ENCODE data around the gene PDE4B.

PDE4B gene

DNA sequence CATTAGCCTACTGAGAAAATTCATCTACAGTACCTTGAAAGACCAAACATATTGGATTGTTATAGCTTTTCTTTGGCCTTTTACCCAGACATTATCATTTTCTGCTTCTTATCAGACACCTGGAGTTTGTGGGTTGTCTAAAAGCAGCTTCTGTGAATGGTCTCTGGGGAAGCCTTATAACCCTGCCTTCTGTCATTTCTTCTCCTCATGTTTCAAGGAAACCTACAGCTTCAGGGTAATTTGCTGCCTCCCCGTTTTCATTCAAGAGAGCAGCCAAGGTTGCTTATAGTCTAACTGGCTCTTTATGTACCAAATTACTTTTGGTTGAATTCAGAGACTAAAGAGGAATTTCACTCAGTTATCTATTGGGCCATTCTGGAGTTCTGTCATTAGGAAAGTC lies 453.0 kb downstream of the PDE4B start:
- DNase-seq, result no peak

GRCh38 chr1:66246351-66247269 lies 453.9 kb downstream of the PDE4B start:
- DNase-seq, result no peak

DNA sequence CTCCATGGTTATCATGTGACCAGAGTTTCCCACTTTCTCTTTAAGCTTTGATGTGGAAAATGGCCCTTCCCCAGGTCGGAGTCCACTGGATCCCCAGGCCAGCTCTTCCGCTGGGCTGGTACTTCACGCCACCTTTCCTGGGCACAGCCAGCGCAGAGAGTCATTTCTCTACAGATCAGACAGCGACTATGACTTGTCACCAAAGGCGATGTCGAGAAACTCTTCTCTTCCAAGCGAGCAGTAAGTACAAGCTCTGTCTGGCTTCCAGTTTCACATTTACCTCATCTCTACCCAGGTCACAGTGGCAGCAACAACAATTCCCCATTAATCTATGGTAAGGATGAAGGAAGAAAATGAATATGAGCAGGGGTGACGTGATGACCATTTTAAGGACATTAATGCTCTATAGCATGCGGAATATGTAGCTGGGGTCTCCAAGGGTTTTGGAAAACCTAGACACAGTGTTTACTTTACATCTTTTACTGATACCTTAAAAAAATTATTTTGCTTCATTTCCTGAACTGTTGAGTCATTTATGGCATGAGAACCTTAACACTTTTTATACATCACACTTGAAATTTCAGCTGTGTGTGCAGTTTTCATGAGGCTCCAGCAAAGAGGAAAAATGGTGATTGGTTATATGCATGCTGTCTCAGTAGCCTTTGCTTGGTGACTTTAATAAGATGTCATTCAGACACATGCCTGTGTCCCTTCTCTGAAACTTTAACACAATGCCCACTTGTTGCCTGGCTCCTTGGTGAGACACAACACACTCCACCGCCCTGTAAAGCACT lies 454.9 kb downstream of the PDE4B start:
- DNase-seq, result no peak

DNA sequence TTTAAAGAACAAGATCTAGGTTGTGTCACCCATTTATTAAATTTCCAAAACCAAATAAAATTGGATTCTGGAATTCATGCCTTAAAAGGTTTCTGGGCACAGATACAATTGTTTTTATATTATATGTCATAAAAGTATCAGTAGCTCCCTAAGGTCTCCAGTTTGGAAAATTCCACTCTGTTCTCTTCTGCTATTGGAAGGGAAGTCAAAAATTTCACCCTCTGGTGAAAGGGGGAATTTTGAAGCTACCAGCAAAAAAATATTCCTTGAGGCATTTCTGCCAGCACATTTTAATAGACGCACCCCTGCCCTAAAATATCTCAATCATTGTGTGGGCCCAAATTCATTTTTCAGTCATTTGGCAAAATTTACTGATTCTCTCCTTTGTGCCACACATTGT lies 455.6 kb downstream of the PDE4B start:
- DNase-seq, result no peak

GRCh38 chr1:66248746-66249145 lies 456.1 kb downstream of the PDE4B start:
- no peak for DNase-seq

DNA sequence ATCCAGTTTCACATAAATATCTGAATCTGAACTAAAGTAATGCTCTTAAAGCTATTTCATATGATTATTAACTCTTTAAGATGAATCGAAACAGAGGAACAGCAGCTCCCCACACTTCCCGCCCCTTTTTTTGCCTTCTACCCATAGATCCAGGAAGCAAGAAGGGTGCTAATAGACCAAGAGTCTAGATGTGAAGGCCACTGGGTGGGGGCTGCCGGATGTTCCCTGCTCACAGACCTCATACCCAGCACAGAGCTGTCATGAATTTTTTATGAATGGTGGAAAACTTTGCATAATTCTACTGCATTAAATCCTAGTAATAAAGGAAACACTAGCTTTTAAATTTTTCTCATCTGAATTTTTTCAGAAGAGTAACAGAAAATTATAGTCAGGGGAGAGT lies 457.4 kb downstream of the PDE4B start:
- no peak for DNase-seq

- no peak for DNase-seq
Observed at GRCh38 chr1:66250478-66250877, 457.8 kb downstream of the PDE4B start.

GRCh38 chr1:66251546-66251945 lies 458.9 kb downstream of the PDE4B start:
- DNase-seq, result no peak

DNA sequence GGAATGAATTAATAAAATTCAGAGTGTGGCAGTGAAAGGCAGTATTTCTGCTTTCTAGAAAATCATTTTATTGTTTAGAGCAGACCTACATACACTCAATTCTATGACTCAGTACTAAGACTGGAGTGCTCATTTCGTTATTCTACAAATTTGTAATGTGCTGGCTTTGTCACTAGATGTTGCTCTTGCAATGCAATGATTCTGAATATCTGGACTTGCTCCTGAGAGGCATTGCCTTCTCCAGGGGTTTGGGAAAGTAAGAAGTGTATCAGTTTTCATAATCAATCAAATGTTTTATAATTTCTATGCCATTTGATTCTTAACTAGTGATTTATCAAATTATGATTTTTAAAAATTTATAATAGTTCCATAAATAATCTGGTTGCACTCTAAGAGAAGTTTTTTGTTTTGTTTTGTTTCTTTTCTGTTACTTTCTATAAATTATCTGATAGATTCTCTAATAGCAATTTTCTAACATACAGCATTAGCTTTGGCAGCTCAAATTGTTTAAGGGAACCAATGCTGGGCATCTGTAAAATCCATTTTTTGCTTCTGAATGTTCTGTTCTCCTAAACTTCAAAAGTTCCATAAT lies 460.7 kb downstream of the PDE4B start:
- DNase-seq, result peak in 1 of 2 donors; percentile 91

DNA sequence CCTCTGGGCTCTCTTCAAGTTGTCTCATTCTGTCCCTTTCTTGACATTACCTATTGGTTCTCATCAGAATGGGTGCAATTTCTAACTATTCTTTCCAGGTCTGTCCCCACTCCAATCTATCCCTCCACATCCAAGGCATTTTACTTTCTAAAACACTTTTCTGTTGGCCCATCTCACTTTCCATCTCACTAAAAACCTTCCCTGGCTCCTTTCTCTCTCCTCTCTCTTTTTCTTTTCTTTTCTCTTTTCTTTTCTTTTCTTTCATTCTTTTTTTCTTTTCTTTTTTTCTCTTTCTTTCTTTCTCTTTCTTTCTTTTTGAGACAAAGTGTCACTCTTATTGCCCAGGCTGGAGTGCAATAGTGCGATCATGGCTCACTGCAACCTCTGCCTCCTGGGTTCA lies 462.1 kb downstream of the PDE4B start:
- DNase-seq, result no peak

DNA sequence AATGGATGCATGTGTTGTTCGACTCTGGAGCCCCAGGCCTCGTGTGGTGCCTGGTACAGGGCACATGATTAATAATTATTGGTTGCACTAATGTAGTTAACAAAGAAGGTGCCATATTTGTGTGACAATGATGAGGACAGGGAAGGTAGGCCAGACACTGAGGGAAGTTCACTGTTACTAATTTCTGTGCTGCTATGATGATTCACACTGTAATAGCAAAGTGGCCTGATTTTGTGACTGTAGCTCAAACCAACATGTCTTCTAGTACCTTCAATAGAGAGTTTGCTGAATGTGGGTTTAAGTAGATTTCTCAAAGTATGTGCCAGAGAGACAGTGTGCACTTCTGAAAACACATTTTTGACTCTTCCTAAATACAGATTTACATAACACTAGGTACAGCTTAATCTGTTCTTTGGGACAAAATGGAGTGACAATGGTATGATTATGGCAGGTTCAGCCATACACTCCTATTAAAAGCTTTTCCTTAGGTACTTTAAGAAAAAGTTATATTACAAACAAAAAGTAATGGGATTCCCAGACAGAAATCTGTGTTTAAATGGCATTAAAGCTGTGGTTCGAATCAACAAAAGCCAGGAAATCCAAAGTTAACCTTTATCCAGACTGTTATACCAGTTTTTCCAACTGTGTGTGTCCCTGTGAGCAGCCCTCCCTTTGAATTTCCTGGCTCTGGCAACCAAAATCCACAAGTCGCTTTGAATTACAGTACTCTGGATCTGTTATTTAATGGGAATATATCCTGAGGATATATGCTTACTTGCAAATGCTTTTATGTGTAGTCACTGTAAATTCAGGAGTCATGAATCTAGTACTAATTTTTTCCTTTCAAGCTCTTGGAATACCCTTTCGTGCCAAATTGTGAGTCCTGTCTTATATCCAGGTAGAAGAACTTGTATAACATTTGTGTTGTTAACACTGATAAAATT lies 464.2 kb downstream of the PDE4B start:
- DNase-seq, result no peak

GRCh38 chr1:66258404-66259105 lies 465.9 kb downstream of the PDE4B start:
- no peak for DNase-seq

GRCh38 chr1:66261364-66261763 lies 468.7 kb downstream of the PDE4B start:
- no peak for DNase-seq

DNA sequence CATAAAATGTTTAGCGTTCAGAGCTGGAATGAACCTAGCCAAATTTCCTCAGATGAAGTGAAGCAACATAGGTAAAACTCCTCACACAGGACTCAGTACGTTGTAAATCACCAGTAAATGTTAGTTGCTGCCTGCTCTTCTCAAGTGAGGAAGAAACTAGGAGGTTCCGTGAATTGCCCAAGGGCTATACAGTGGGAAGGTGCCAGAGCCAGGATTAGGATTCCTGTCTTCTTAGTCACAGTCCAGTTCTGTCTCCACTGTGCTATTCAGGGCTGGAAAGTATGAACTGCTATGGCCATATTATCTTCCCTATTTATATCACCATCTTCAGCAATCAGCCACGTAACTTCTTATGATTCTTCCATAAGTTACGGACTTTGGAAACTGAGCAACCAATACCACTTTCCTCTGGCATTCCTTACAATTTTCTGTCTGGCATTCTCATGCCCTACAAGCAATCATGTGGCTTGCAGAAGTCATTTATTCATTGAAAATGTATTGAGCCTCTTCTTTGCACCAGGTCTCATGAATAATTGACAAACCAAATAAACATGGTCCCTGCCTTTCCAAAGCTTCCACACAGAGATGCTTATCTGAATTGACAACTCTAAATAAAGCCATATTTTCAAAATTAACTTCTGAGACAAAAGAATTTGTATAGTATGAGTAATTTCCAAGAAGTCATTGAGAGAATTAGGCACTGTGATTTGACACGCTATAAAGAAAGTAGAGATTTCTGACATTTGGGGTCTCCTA lies 469.7 kb downstream of the PDE4B start:
- DNase-seq, result no peak

DNA sequence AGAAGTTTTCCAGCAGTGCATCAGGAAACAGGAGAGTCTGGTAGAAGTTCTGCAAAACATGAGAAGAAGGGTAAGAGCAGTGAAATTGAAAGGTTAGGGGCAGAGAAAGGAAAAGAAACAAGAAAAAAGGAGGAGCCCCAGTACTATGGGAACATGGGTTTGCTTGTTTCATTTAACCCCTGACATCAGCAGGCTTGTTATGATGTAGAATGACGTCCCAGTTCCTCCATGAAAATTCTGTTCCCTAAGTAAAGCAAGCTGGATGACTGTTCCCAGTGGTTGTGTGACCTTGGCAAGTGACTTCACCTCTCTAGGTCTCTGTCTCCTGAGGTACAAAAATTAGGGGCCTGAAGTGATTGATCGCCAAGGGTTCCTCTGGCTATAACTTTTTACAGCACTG lies 472.6 kb downstream of the PDE4B start:
- no peak for DNase-seq

DNA sequence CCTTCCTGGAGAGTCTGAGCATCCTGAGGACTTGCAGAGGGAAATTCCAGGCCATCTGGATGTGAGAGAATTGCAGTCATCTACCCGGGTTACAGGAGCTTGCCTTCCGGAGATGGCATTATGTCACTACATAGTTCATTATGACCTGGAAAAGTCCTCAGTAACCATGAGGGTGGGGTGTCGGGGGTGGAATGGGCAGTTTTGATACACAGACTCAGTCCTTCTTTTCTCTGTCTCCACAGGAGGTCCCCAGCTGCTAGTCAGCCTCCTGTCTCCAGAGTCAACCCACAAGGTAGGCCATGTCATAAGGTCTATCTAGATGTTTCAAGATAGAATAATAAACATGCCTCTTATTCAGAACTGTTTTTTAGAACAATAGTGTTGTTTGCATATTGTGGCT lies 473.1 kb downstream of the PDE4B start:
- no peak for DNase-seq

- no peak for DNase-seq
Observed at GRCh38 chr1:66266350-66266749, 473.7 kb downstream of the PDE4B start.

DNA sequence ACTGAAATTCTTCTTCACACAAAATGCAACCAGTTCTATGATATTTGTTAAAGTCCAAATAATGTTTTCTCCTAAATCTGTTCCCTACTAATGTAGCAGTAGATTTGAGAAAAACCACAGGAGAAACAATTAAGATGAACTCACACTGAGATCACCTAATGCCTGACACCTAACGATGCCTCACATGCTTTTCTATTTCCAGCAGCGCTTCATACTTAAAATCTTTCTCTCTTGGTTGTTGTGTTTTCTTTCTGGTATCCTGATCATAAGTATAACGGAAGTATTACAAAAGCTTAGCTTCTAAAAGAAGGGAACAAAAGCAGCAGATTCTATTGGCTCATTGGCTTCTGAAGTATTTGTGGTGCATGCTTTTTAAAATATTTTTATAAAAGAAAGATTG lies 474.1 kb downstream of the PDE4B start:
- DNase-seq, result no peak

DNA sequence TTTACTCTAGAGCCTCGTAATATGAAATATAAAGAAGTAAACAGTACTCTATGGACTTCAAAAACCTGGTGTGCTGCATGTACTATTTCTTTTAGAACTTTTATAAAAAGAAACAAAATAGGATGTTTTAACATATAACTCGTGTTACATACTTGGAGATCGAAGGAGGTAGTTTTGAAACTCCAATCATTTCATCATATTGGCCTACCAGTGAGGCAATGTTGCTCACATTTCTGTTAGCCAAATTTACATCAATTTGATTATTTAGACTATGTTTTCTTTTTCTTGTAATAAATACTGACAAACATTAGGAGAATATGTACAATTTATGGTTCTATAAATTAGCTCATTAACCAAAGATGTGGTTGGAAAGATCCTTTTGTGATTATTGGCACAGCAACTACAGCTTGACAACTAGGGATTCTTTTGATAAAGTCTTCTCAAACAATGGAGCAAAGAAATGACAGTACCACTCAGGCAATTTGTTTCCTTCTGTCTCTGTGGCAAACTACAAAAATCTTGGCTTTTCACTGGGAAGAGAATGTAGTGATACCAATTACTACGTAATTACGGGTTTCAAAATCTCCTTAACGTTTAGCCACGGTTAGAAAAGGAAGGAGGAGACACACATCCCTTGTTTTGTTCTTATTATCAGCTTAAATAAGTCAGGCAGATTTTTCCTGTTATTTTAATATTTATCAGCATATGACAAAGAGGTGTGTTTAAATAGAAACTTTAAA lies 474.7 kb downstream of the PDE4B start:
- no peak for DNase-seq

DNA sequence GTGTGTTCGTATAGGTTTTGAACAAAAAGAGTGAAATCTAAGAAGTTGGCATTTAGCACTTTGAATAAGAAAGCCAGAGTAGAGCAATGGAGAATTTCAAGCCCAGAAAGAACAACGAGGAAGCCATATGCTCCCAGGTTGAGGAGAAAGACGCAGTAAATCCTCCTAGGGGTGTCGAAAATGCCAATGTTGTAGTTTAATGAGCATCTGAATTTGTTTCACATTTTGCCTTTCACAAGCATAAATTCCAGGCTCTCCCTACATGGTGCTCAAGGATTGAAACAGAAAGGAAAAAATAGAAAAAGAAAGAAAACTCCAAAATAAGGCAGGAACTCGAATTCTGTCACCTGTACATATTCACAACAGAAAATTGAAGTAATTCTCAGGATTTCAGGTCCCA lies 476.5 kb downstream of the PDE4B start:
- DNase-seq, result no peak
